Stimulated activated CD8-positive, alpha-beta memory T cell treated with anti-CD3 and anti-CD28 coated beads, Interleukin-2, amount 100 ng/mL, for 48 hours (primary cell): ENCODE measurements around the gene CTNNA3.

ENCODE experiments used
- DNase-seq, 2 donors: peaks; one replicate each; pipeline ENCODE4 v3.0.0-alpha.2; 2020; ENCODE audit warnings: low read depth in 2 of 2

Gene CTNNA3

DNA sequence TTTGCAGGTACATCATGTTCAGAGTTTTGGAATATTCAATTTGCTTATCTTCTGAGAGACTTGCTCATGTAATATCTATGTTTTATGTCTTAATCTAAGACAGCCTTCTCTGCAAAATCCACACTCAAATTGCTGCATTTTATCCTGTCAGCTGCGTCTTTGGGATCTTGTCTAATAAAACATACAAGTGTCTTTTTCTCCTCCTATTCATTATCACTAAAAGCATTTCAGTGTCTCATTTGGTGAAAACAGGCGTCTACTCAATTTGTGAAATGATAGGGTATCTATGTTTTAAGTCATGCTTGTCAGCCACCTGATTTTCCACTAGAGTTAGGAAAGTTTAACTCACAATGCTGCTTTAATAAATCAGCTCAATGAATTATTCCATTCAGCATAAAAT is 882.9 kb downstream of the CTNNA3 start:
- no peak for DNase-seq

GRCh38 chr10:66811211-66811610 is 884.8 kb downstream of the CTNNA3 start:
- no peak for DNase-seq

DNA sequence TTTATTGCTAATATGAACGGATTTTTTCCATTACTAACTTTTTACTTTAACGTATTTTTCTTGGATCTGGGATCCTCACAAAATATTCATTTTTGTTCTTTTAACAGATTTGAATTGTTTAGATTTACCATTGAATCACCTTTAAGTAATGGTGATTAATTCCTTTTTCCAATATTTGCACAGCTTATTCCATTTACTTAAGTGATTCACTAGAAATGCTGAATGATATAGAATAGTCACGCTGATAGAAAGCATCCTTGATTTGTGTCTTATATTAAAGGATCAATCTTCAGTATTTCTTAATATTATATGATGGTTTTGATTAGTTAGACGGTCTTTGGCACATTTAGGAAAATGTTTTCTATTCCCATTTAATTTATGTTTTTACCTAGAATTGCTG is 886.6 kb downstream of the CTNNA3 start:
- DNase-seq = no peak

DNA sequence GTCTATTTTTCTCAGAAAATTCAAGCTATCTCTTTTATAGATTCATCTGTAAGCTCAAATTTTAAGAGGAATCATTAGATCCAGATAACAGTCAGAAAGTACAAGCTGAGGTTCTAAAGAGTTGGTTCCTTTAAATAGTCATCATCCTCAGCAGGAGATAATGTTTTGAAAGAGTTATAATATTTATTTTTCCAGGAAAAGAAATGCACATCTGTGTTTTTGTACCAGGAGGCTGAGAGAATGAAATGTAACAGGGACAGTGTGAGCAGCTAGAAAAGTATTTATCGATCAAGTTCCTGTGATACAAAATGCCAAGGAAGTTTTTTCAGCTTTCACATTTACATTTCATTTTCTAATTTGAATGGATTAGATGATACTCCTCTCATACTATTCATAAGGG is 890.4 kb downstream of the CTNNA3 start:
- DNase-seq = no peak

DNA sequence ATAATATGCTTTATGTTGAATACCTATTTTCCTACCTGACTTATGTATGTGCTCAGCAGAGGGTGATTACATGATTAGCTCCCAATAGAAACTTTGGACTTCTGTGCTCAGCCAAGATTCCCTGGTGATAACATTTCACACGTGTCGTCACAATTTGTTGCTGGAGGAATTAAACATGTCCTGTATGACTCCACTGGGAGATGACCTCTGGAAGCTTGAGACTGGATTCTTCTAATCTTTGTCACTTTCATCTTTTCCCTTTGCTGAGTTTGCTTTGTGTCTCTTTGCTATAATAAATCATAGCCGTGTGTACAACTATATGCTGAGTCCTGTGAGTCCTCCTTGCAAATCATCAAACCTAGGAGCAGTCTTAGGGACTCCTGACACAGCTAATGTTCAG is 891.0 kb downstream of the CTNNA3 start:
- DNase-seq = no peak

GRCh38 chr10:66803174-66803573 is 892.8 kb downstream of the CTNNA3 start:
- no peak for DNase-seq

- no peak for DNase-seq
Measured at GRCh38 chr10:66799474-66799873, 896.5 kb downstream of the CTNNA3 start.

GRCh38 chr10:66795866-66796265 is 900.1 kb downstream of the CTNNA3 start:
- no peak for DNase-seq

DNA sequence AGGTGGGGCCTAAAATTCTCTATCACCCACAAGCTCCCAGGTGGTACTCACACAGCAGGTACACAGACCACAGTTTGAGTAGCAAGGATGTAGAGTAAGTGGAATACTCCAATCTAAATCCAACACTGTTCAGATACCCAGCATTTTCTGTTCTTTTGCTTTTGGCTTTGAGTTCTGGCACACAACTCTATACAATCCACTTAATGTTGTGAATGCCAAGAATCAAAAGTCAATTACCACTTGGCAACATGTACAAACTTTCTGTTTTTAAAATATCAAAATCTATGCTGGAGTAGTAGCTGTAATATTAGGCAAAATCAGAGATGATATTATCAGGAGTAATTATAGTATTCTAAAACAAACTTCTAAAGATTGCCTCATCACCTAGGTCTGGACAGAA is 903.6 kb downstream of the CTNNA3 start:
- DNase-seq = no peak

DNA sequence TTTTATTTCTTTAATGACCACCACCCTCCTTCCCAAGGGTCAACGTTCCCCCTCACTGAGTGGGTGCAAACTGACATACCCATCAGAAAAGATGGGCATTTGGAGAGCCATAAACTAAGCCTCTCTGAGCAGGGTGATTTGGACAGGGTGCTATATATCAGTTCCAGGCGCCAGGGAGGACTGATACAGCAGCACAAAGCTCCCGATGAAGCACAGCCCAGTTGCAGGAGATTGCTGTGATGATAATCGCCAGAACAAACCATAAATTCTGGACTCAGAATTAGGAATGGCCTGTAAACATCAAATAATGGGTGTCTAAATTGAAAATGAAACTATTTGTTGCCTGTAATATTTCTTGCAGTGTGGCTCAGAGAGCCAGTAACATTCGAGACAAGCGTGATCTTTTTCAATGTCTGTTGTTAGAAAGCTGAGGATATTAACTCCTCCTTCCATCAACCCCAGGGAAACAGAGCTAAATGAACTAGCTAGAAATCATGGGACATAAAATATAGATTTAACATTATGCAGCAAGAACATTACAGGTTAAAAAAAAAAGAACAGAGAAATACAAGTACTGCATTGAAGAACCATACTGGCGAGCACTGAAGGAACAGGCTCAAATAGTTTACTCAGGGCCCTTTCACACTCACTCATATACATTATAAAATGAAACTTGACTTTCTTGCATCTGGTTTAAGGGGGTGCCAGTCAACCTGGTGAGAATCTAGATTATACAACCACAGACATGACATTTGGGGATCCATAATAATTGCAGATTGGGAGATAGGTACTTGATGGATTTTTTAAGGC is 907.6 kb downstream of the CTNNA3 start:
- no peak for DNase-seq

DNA sequence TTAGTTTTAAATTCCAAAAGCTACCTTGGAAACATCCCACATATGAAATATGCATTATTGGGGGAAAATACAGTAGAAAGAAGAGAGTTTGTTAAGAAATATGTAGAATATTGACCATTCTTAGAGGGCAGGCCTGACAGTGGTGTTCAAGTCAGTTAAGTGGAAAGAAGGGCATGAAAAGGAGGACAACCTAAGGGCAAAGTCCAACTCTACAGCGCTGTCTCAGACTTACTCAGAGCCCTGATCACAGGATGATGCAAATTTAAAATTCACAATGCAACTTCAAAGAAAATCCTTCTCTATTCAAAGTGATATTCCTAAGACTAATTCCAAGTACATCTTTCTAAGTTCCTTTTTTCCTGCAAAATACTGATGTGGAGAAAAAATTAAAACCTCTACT is 909.3 kb downstream of the CTNNA3 start:
- no peak for DNase-seq

GRCh38 chr10:66784770-66785169 is 911.2 kb downstream of the CTNNA3 start:
- DNase-seq = no peak

- no peak for DNase-seq
Measured at GRCh38 chr10:66783316-66783715, 912.7 kb downstream of the CTNNA3 start.

DNA sequence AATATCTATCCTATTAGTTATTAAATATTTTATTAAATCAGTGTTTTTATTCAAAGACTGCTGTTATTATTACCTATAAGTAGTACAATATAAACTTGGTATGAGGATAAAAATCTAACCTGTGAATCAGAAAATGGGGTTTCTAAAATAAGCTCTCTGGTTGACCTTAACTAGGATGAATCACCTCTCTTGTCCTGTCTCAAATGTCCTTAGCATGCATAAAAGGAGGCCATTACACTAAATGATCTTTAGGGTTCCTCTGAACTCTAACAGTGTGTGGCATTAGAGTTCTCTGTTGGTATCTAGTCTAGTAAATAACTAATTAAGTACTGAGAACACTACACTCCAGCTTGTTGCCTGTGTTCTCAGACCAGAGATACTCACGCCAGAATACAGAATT is 913.2 kb downstream of the CTNNA3 start:
- DNase-seq = no peak

- DNase-seq = no peak
Measured at GRCh38 chr10:66782144-66782543, 913.9 kb downstream of the CTNNA3 start.

DNA sequence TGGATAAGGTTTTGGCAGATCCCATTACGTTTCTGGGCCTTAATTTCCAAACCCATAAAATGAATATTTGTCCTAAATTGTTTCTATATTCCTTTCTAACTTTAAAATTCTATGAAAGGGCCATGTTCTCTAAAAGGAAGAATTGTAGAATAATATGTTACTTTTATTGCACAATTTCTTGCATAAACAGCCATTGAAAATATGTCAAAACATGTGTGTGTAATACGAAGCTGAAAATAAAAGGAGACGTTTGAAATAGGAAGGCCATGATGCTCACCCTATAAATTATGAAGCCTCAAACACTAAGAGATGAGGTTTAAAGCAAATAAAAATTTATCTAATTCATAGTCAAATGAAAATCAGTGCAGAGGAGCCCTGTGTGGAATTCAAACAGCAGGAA is 915.2 kb downstream of the CTNNA3 start:
- DNase-seq = no peak

- DNase-seq = no peak
Measured at GRCh38 chr10:66778351-66778750, 917.6 kb downstream of the CTNNA3 start.

DNA sequence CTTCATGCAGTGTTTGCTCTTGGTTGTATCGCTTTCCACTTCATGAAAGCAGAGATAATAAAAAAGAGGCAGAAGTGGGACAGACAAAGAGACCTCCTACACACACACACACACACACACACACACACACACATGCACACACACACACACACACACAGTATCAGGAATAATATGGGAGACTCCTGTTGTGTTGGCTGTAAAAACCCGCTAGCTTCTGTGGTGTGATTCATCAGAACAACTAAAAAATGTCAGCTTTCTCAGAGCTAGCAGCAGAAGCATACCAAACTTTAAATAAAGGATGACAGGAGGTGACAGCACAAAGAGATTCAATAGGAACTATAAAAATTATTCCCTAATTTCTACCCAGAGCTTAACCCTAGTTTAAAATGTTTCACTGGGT is 918.3 kb downstream of the CTNNA3 start:
- no peak for DNase-seq

- DNase-seq = no peak
Measured at GRCh38 chr10:66773472-66773817, 922.5 kb downstream of the CTNNA3 start.

GRCh38 chr10:66772548-66773471 is 923.2 kb downstream of the CTNNA3 start:
- no peak for DNase-seq

DNA sequence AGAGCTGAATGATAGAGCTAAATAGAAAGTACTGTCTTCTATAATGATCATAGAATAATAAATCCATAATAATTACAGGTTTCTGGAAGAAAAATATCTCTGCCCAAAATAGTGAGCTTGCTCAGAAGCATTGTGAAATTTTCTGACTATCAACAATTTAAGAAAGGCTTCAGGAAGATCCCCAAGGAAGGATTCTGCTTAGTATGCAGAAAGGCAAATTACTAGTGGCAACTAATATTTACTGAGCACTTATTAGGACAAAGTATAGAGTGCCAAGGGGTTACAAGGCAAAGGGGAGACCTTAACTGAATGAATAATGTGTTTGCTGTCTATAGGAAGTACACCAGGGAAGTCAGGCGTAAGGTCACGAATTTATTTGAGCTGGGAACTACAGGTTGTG is 928.3 kb downstream of the CTNNA3 start:
- no peak for DNase-seq

DNA sequence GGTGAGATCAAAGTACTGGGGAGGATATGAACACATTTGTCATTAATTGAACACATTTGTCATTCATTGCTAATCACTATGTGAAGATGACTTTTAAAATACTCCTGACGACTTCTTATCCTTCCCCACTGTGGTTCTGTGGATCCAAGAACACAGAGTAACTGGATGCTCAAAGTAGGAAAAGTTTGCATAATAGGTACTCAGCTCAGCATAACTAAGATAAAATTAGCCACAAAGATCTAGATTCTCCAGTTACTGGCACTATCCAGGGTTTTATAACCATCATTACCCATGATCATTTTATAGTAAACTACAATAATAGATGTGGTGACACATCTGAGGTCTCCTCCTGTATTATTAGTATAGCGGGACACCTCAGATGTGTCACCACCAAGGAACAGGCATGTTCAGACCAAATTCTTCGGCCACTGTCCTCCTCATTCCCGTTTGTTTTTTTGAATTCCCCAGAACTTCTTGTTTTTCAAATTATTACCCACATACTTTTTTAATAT is 933.7 kb downstream of the CTNNA3 start:
- no peak for DNase-seq

- DNase-seq = no peak
Measured at GRCh38 chr10:66760941-66761340, 935.1 kb downstream of the CTNNA3 start.
